ENCODE data around the gene HES1. TPM values are rescaled to one million over a fixed set of nuclear protein-coding genes. Genes with fewer than 3 reads are reported as not detected.
"Not testable (repeated sequence)": the region's sequence is repeated elsewhere in the genome, so short reads cannot be mapped to it uniquely, and the experiment has no call there.

HES1 gene
- total RNA-seq, 4 donors from 2014 or later: 9.6 to 31.5 (median 15.4) TPM

DNA sequence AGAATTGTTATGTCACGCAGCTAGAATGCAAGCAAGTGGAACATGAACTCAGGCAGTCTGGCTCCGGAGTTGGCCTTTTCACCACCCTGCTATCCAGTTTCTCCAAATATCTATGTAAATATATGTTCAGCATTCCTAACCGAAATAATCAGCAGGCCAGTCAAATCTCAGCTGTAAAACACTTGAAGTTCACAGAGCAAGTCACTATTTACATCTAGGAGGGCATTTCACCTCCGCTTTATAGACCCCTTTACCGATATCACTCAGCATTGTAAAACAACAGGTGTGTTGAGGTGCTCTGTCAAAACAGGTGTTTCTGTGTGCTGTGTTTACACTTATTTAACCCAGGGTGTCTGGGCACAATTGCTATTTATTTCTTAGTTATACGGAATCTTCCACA, 12.2 kb upstream of the HES1 start:
- no peaks in the 10 kb centered on the region for H3K27me3 ChIP-seq
- H3K27ac ChIP-seq: no peak overlapping the region
- H3K36me3 ChIP-seq: no peaks in the 10 kb centered on the region
- no peak for ATAC-seq
- WGBS, 2 donors (ENCODE audit: low coverage in 1 of 2): 85 to 91% methylated on average over 6 of the region's 6 CpGs
- H3K4me1 ChIP-seq: no peaks in the 10 kb centered on the region
- TF ChIP-seq POLR2AphosphoS5 (IDR thresholded peaks at IDR 0.05) (no peak), EP300 (IDR thresholded peaks at IDR 0.05) (no peak), POLR2A (IDR thresholded peaks at IDR 0.05) (no peak)
- TF ChIP-seq, protein P1, sequence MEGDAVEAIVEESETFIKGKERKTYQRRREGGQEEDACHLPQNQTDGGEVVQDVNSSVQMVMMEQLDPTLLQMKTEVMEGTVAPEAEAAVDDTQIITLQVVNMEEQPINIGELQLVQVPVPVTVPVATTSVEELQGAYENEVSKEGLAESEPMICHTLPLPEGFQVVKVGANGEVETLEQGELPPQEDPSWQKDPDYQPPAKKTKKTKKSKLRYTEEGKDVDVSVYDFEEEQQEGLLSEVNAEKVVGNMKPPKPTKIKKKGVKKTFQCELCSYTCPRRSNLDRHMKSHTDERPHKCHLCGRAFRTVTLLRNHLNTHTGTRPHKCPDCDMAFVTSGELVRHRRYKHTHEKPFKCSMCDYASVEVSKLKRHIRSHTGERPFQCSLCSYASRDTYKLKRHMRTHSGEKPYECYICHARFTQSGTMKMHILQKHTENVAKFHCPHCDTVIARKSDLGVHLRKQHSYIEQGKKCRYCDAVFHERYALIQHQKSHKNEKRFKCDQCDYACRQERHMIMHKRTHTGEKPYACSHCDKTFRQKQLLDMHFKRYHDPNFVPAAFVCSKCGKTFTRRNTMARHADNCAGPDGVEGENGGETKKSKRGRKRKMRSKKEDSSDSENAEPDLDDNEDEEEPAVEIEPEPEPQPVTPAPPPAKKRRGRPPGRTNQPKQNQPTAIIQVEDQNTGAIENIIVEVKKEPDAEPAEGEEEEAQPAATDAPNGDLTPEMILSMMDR (IDR thresholded peaks at IDR 0.05): no peak
- no peak overlapping the region for H3K4me3 ChIP-seq
- H3K9me3 ChIP-seq: no peaks in the 10 kb centered on the region

DNA sequence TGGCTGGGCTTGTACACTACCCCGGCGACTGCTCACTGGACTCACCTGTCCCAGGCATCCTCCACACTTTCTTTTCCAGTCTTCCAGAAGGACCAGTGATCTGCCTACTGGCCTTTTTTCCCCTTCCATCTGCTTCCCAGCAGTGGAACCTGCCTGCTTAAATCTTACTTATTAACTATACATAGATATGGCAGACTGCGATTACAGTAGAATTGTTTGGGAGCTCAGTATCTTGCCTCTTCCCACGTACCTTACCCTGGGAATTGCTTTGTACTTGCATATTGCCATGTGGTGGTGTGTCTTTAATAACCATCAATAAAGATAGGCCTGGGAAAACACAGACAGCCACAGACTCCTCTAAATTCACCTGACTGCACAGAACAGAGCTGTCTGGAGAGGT, 11.8 kb upstream of the HES1 start:
- no peaks in the 10 kb centered on the region for H3K36me3 ChIP-seq
- H3K4me3 ChIP-seq: no peak overlapping the region
- no peaks in the 10 kb centered on the region for H3K9me3 ChIP-seq
- TF ChIP-seq, protein P1 (IDR thresholded peaks at IDR 0.05): no peak
- no peak for TF ChIP-seq EP300 (IDR thresholded peaks at IDR 0.05)
- no peak for TF ChIP-seq POLR2A (IDR thresholded peaks at IDR 0.05)
- TF ChIP-seq POLR2AphosphoS5 (IDR thresholded peaks at IDR 0.05): no peak
- WGBS, 2 donors (ENCODE audit: low coverage in 1 of 2): 94 to 100% methylated on average over 1 to 4 of the region's 4 CpGs
- H3K27ac ChIP-seq: no peak overlapping the region
- peaks cover 0 to 2% (median 0%) of the 10 kb centered on the region in 3 donors for H3K4me1 ChIP-seq
- no peak for ATAC-seq
- H3K27me3 ChIP-seq: no peaks in the 10 kb centered on the region

DNA sequence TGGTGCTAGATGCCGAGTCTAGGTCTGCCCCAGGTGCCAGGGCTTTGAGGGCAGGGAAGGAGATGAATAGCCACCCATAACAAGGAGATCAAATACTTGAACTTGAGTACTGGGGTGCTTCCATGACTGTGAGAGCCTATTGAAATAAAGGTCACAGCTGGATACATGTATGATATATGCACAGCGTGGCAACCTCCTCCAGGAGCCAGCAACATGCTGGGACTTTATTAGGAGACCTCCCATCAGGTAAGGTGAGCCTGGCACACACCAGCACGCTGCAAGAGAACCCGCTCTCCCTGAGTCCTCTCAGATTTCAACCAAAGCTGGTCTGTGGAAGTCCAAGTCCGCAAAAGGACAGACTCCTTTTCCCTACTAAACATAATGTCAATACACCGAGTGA, 10.5 kb upstream of the HES1 start:
- 64 to 91% methylated on average over 2 to 4 of the region's 6 CpGs for WGBS, 2 donors (ENCODE audit: low coverage in 1 of 2)
- TF ChIP-seq, protein P1 (IDR thresholded peaks at IDR 0.05): no peak
- TF ChIP-seq POLR2A (IDR thresholded peaks at IDR 0.05): no peak
- no peak for ATAC-seq

DNA sequence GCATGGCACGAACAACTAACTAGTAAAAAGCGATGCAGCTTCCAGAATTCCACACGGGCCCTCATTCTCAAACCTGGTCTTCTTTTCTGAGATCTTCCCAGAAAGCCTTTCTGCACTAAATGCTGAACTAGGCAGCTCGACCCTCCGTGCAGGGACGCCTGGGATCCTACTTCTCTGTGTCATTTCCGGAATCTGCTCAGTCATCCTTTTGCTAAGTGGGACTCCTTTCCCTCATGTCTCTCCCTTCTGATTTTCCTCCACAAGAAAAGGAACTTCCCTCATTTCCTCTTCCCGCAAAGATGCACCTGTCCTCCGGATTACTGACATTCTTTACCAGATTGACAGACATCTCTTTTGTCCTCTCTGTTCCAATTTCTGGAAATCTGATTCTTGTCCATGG, 9.2 kb upstream of the HES1 start:
- WGBS, 2 donors (ENCODE audit: low coverage in 1 of 2): 82 to 93% methylated on average over 7 to 9 of the region's 9 CpGs
- H3K36me3 ChIP-seq: no peaks in the 10 kb centered on the region
- no peaks in the 10 kb centered on the region for H3K9me3 ChIP-seq
- TF ChIP-seq POLR2AphosphoS5 (IDR thresholded peaks at IDR 0.05) (no peak), EP300 (IDR thresholded peaks at IDR 0.05) (no peak), POLR2A (IDR thresholded peaks at IDR 0.05) (no peak)
- TF ChIP-seq, protein P1 (IDR thresholded peaks at IDR 0.05): no peak
- no peak overlapping the region for H3K27ac ChIP-seq
- ATAC-seq: no peak
- H3K27me3 ChIP-seq: no peaks in the 10 kb centered on the region
- H3K4me1 ChIP-seq: peaks cover 0 to 28% (median 17%) of the 10 kb centered on the region in 3 donors
- H3K4me3 ChIP-seq: no peak overlapping the region

More for the DNA sequence above, 10.5 kb upstream of the HES1 start:
- no peaks in the 10 kb centered on the region for H3K36me3 ChIP-seq
- no peak overlapping the region for H3K4me3 ChIP-seq
- H3K4me1 ChIP-seq: peaks cover 0 to 14% (median 9%) of the 10 kb centered on the region in 3 donors
- no peak overlapping the region for H3K27ac ChIP-seq
- H3K27me3 ChIP-seq: no peaks in the 10 kb centered on the region
- no peaks in the 10 kb centered on the region for H3K9me3 ChIP-seq

DNA sequence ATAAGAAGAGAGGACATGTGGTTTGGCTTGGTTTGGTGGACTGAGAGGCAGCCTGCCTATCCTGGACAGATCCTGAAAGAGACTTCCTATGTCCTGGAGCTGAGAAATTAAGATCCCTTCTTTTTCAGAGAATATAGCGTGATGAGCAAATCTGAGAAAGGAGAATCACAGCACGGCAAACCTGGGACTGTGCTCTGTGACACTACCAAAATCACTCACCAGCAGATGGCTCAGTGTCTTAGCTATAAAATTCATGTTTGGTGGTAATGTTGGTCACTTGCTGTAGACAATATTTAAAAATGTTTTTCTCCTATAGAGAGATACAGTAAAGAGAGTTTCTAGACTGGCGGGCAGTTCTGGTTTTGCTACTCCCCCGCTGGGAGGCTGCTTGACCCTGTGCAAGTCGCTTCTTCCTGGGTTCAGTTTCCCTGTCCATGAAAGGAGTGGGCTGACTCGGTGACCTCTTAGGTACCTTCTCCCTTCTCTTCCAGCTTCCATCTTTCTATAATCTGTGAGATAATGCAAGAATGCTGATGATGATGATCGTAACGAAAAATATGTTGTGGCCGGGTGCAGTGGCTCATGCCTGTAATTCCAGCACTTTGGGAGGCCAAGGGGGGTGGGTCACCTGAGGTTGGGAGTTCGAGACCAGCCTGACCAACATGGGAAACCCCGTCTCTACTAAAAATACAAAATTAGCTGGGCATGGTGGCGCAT, 7.6 kb upstream of the HES1 start:
- H3K4me1 ChIP-seq: peaks cover 0 to 42% (median 17%) of the 10 kb centered on the region in 3 donors
- WGBS, 2 donors (ENCODE audit: low coverage in 1 of 2): 94 to 97% methylated on average over 6 to 9 of the region's 12 CpGs

DNA sequence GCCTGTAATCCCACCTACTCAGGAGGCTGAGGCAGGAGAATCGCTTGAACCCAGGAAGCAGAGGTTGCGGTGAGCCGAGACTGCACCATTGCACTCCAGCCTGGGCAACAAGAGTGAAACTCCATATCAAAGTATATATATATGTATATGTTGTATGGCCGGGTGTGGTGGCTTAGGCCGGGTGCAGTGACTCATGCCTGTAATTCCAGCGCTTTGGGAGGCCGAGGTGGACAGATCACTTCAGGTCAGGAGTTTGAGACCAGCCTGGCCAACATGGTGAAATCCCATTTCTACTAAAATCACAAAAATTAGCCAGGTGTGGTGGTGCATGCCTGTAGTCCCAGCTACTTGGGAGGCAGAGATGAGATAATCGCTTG, 7.0 kb upstream of the HES1 start:
- not testable (repeated sequence) for ATAC-seq, H3K9me3 ChIP-seq, H3K27me3 ChIP-seq, H3K27ac ChIP-seq, H3K4me3 ChIP-seq, H3K36me3 ChIP-seq
- WGBS, 2 donors (ENCODE audit: low coverage in 1 of 2): 100% methylated on average over 1 of the region's 8 CpGs; no CpG with 5 or more reads in 1 of the 2 donors
- peaks cover 0 to 48% (median 19%) of the 10 kb centered on the region in 3 donors for H3K4me1 ChIP-seq

More for the DNA sequence above, 7.6 kb upstream of the HES1 start:
- no peak for ATAC-seq
- no peaks in the 10 kb centered on the region for H3K9me3 ChIP-seq
- no peaks in the 10 kb centered on the region for H3K27me3 ChIP-seq
- no peak overlapping the region for H3K27ac ChIP-seq
- TF ChIP-seq POLR2A (IDR thresholded peaks at IDR 0.05): no peak
- TF ChIP-seq POLR2AphosphoS5 (IDR thresholded peaks at IDR 0.05): no peak
- TF ChIP-seq, protein P1 (IDR thresholded peaks at IDR 0.05): no peak
- no peak for TF ChIP-seq EP300 (IDR thresholded peaks at IDR 0.05)
- no peak overlapping the region for H3K4me3 ChIP-seq
- no peaks in the 10 kb centered on the region for H3K36me3 ChIP-seq
